Measurements from ENCODE around the gene PTPRC. TPM values are rescaled to one million over a fixed set of nuclear protein-coding genes. Genes with fewer than 3 reads are reported as not detected.

The PTPRC gene
- polyA plus RNA-seq, 2 of the 4 experiments (the other 2 are of a cell fraction), result not detected

- no peak overlapping the region for H3K27ac ChIP-seq
- ATAC-seq (no peak), DNase-seq (ENCODE audit: low read depth in 1 of 2, low spot score in 1 of 2) (no peak), FAIRE-seq (no peak)
- H3K9me3 ChIP-seq, result no peaks in the 10 kb centered on the region
- ChIA-PET CTCF (interaction anchor here (0.9 to 3.0 kb wide), 6 partner anchors 11 to 774 kb away, joined by 3 to 14 read pairs (median 3); no protein-coding TSS in a partner anchor), POLR2A (no interaction called here)
- TF ChIP-seq SMC3 (IDR thresholded peaks at IDR 0.05) (no peak), MAX (IDR thresholded peaks at IDR 0.05) (no peak), RNF2 (IDR thresholded peaks at IDR 0.05; ENCODE audit: borderline replicate concordance, low read depth) (no peak), CHD4 (IDR thresholded peaks at IDR 0.05; ENCODE audit: borderline replicate concordance) (no peak)
- TF ChIP-seq, protein P1, sequence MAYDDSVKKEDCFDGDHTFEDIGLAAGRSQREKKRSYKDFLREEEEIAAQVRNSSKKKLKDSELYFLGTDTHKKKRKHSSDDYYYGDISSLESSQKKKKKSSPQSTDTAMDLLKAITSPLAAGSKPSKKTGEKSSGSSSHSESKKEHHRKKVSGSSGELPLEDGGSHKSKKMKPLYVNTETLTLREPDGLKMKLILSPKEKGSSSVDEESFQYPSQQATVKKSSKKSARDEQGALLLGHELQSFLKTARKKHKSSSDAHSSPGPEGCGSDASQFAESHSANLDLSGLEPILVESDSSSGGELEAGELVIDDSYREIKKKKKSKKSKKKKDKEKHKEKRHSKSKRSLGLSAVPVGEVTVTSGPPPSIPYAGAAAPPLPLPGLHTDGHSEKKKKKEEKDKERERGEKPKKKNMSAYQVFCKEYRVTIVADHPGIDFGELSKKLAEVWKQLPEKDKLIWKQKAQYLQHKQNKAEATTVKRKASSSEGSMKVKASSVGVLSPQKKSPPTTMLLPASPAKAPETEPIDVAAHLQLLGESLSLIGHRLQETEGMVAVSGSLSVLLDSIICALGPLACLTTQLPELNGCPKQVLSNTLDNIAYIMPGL (CRISPR knock-in tag; IDR thresholded peaks at IDR 0.05; ENCODE audit: borderline replicate concordance), result no peak
- TF ChIP-seq, protein P2, sequence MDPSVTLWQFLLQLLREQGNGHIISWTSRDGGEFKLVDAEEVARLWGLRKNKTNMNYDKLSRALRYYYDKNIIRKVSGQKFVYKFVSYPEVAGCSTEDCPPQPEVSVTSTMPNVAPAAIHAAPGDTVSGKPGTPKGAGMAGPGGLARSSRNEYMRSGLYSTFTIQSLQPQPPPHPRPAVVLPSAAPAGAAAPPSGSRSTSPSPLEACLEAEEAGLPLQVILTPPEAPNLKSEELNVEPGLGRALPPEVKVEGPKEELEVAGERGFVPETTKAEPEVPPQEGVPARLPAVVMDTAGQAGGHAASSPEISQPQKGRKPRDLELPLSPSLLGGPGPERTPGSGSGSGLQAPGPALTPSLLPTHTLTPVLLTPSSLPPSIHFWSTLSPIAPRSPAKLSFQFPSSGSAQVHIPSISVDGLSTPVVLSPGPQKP (IDR thresholded peaks at IDR 0.05; ENCODE audit: low read depth, low read length), result no peak
- TF ChIP-seq, protein P3, sequence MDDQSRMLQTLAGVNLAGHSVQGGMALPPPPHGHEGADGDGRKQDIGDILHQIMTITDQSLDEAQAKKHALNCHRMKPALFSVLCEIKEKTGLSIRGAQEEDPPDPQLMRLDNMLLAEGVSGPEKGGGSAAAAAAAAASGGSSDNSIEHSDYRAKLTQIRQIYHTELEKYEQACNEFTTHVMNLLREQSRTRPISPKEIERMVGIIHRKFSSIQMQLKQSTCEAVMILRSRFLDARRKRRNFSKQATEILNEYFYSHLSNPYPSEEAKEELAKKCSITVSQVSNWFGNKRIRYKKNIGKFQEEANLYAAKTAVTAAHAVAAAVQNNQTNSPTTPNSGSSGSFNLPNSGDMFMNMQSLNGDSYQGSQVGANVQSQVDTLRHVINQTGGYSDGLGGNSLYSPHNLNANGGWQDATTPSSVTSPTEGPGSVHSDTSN (IDR thresholded peaks at IDR 0.05), result no peak
- no peak overlapping the region for H3K4me2 ChIP-seq
- WGBS (ENCODE audit: missing lambda C conversion rate), result 37% methylated on average over 1 of the region's 1 CpG
- H3K4me3 ChIP-seq, result no peak overlapping the region
- no peaks in the 10 kb centered on the region for H3K4me1 ChIP-seq
Observed at GRCh38 chr1:198700396-198700795, 61.6 kb downstream of the PTPRC start.

- CTCF ChIA-PET, result interaction anchor here (0.7 to 3.0 kb wide), 8 partner anchors 12 to 1301 kb away, joined by 3 to 14 read pairs (median 4); no protein-coding TSS in a partner anchor
- Histone ChIP-seq H3K27ac (no peak overlapping the region), H3K9me3 (no peaks in the 10 kb centered on the region), H3K4me2 (no peak overlapping the region), H3K4me1 (no peaks in the 10 kb centered on the region), H3K4me3 (no peak overlapping the region)
- ATAC-seq, result no peak
- TF ChIP-seq PHF8 (IDR thresholded peaks at IDR 0.05; ENCODE audit: borderline replicate concordance, low read depth), result no peak
- no peak for TF ChIP-seq SMC3 (IDR thresholded peaks at IDR 0.05)
- TF ChIP-seq JUN (IDR thresholded peaks at IDR 0.05), result no peak
- TF ChIP-seq FOXS1 (CRISPR knock-in tag; IDR thresholded peaks at IDR 0.05), result no peak
- TF ChIP-seq EHMT2 (IDR thresholded peaks at IDR 0.05; ENCODE audit: low read depth), result no peak
- TF ChIP-seq GATA3 (IDR thresholded peaks at IDR 0.05; ENCODE audit: borderline replicate concordance), result no peak
- no peak for TF ChIP-seq SREBF2 (IDR thresholded peaks at IDR 0.05)
- no peak for TF ChIP-seq ATOH8 (CRISPR knock-in tag; IDR thresholded peaks at IDR 0.05; ENCODE audit: low read depth)
- TF ChIP-seq CBX8 (IDR thresholded peaks at IDR 0.05), result no peak
- no peak for TF ChIP-seq MAZ (IDR thresholded peaks at IDR 0.05; ENCODE audit: borderline replicate concordance, low read depth, low read length)
- no peak for TF ChIP-seq HOXA7 (CRISPR knock-in tag; IDR thresholded peaks at IDR 0.05)
- TF ChIP-seq POLR2A (IDR thresholded peaks at IDR 0.05; ENCODE audit: low read length), result no peak
- DNase-seq (ENCODE audit: low read depth in 1 of 2, low spot score in 1 of 2), result no peak
- POLR2A ChIA-PET, result no interaction called here
- no peak for FAIRE-seq
- 0% methylated on average over 1 of the region's 1 CpG for WGBS (ENCODE audit: missing lambda C conversion rate)
Observed at GRCh38 chr1:198701250-198701649, 62.4 kb downstream of the PTPRC start.
